GM10847 (cell line): ENCODE data around the gene CD69.

Experiments
- POLR2A ChIP-seq: IDR thresholded peaks from 2 replicates; pipeline ENCODE4 v1.6.1; 2011; ENCODE audit not compliant: insufficient read length; ENCODE audit errors: extremely low read depth

The CD69 gene

DNA sequence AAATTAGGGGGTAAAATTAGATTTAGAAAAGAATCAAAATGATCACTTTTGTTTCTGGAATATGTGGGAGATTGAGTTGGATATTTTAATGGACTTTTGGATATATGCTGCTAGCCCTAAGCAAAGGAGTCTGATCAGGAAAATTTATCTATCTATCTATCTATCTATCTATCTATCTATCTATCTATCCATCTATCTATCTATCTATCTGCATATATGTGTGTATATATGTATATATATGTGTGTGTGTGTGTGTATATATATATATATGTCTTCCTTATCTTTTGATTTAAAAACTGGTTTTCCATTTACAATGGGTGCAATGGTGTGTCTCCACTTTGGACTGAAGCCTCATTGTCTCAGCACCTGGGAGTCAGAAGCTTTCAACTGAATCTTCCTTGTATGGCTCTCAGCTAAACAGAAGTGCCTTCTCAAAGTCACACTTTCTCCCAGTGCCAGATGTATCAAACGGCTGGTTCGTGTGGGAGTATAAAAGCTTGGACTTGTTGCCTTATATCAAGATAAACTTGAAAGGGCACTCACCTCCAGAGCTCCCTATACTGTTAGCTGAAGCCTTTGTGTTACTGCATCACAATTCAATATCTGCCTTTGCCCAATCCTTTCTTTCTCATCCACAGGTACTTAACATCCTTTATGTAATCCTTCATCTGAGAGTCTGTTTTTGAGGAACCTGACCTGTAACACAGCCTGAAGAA lies 31.6 kb upstream of the CD69 start:
- TF ChIP-seq POLR2A, result no peak

DNA sequence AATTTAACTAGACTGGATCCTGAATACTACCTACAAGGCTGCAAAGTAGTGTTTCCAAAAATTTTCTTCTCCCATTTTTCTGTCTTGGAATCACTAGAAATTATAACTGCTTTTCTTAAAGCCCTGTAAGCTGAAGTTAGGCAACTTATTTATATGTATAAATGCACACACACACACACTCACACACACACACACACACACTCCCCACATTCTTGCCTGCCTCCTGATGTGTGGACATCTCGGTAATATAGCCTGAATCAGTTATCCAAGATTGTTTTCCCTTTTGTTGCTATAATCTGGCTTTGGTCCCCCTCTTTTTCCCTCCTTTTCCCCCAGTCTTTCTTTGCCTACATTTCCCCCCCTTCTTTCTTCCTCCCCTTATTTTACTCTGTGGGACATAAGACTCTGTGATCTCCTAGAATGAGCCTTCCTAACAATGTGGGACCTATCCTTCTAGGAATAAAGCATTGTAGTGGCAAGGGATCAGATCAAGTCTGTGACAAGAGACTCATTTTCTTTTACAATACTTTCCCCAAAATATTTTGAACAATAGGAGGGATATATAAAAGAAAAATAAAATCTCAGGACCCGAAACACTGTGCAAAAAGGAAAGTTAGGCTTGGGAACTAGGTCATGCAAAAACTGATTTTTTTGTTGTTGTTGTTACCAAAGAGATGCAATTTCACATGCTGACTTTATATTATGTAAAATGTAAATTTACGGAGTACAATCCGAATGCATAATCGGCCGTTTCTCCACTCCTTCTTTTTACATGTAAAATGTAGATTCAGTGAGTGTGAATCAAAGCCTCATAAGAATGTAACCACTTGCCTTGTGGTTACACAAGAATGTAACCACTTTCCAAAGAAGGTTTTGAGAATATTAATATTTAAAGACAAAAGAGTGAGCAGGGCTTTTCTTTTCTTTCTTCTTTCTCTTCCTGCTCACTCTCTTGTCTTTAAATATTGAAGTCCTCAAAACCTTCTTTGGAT lies 26.3 kb upstream of the CD69 start:
- no peak for TF ChIP-seq POLR2A

DNA sequence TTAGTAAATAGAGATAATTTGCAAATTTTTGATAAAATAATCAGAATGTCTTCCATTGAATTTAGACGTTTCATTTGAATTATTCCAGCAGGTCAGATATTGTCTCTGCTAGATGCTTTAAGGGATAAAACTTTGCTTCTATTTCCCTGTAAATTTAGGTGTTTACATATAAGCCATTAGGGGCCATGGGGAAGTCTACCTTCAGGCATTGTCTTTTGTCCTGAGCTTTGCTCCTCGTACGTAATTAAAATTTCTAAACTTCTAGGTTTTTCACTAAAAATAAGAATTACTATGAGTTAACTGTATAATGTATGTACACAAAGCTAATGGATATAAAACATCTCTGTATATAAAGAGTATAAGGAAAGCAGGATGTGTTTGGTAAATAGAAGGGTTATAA lies 24.1 kb upstream of the CD69 start:
- TF ChIP-seq POLR2A, result no peak

DNA sequence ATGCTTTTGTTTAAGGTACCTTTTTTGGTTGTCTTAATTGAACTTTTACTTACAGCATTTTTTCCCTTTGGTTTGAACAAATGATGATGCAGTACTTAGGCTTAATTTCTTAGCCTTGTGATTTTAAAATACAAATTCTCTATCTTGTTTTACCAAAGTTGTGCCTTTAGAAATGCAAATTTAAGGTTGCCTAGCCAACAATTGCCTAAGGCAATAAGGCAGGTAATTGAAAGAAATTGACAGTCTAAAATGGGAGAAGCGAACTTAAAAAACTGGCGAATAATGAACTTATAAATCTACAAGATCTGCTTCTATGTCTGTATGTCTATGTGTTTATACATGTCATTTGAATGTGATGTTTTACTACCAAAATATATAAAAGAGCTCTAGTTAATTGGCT lies 23.6 kb upstream of the CD69 start:
- TF ChIP-seq POLR2A, result no peak

DNA sequence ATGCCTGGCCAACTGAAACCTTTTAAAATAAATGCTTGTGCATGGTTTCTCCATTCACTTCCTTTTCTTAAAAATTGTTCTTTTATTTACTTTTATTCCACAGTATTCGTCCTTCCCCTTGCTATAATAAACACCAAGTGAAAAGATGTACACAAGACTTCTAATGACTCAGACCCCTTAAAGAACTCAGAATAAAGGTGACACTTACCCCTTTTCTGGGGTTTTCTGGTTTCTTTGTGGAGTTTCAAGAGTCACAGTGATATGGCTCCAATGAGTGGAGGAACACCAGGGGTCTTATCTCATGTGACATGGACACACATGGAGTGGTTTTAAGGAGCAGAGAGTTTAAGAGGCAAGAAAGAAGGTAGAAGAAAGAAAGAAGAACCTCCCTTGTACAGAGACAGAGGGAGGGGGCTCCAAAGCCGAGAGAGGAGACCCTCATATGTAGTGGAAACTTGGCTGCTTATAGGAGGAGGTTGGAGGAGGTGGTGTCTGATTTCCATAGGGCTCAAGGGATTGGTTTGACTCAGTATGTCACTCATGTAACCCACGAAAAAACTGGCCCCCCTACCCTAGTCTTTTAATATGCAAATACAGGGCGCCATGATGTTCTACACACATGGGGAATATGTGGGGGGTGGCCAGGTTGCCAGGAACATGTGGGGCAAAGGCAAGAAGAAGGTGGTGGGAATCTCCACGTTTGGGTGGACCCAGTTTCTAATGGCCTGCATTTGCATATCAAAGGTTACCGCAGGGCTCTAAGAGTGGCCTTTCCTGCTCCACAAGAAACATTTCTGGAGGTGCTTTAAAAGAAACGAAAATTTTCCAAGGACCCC lies 22.1 kb upstream of the CD69 start:
- no peak for TF ChIP-seq POLR2A

DNA sequence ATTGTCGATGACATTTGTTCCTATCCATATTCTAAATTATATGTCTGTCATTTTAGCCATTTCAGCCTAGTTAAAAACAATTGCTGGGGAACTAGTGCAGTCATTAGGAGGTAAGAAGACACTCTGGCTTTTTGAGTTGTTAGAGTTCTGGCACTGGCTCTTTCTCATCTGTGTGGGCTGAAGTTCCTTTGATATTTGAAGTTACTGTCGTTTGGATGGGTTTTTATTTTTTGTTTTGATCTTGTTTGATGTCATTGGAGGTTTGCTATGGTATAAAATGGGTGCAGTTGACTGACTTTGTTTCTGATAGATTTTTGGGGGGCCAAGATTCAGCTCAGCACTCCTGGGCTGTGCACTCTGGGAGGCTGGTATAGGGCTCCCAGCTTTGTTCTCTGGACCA lies 20.7 kb upstream of the CD69 start:
- TF ChIP-seq POLR2A, result no peak

DNA sequence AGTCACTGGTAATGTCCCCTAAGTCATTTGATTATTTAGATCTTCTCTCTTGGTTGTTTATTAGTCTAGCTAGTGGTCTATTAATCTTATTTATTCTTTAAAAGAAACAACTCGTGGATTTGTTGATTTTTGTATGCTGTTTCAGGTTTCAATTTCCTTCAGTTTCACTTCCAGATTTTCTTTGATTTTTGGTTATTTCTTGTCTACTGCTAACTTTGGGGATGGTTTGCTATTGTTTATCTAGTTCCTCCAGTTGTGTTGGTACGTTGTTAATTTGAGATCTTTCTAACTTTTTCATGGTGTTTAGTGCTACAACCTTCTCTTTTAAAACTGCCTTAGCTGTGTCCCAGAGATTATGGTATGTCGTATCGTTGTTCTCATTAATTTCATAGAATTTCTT lies 18.5 kb upstream of the CD69 start:
- TF ChIP-seq POLR2A, result no peak

DNA sequence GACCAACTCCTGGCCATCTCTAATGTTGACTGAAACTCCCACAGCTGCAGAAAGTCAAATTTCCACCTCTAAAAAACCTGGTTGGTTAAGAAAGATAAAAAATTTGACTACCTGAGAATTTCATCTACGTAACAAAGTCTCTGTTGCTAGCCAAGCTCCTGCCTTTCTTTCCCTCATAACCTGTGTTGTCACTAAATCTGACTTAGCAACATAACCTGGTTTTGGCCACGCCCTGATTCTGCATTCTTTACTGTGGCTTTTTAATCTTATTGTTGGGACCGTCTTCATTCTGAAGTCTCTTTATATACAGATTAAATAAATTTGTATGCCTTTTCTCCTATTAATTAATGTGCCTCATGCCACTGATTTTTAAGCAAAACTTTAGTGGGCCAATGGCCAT lies 16.1 kb upstream of the CD69 start:
- TF ChIP-seq POLR2A, result no peak

DNA sequence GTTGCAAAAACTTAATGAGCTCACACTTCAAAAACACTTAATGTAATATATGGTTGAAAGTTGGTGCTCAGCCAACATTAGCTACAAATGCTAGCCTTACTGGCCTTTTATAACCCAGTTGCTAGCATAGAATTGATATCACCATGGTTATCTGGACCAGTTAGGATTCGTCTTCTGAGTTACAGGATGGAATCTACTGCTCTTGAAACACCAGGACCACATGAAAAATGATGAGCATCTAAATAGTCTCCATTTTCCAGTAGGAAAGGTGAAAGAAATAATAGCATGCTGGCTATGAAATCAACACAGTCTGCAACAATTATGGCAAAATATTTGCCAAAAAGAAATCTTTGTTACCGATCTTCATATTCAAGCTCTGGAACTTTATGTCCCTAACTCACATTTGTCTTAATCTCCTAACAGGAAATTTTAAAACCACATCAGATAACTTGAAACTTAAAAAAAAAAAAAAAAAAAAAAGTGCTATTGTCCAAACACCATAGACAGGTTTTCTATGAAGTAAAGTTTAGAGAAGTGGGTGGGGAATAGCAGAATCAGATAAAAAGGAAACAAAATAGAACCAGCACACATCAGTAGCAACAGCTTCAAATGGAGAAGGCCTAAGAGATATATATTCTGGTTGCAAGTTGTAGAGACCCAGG lies 12.6 kb upstream of the CD69 start:
- no peak for TF ChIP-seq POLR2A

DNA sequence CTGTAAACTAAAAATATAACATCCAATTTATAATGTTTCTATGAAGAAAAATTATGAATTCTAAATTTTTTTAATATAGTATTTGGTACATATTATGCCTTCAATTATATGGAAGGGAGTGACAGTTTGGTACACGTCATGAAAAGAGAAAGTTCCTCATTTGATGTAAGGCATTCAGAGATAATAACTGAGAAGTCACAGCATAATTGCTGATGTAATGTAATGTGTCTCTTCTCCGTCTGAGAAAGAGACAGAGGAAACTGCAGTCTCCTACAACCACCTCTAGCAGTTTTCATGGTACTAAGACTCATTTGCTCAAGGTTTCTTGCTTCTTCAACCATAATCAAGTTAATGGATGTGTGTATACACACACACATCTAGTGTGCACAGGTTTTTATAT lies 2.3 kb upstream of the CD69 start:
- TF ChIP-seq POLR2A, result no peak

DNA sequence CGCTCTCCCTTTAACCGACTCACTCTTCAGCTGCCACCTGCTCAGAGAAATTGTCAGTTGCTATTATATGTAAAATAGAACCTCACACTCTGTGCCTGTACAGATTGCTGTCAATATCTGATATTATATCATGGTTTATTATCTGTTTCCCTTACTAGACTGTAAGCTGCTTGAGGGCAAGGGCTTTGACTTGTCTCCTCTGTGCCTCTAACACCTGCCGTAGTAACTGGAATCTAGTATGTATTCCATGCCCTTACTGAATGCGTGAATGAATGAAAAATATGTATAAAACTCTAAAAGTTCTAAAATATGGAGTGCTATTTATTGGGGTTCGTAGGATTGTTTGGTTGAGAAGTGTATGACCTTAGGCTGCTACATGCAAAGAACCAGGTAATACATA lies 1.7 kb upstream of the CD69 start:
- no peak for TF ChIP-seq POLR2A

DNA sequence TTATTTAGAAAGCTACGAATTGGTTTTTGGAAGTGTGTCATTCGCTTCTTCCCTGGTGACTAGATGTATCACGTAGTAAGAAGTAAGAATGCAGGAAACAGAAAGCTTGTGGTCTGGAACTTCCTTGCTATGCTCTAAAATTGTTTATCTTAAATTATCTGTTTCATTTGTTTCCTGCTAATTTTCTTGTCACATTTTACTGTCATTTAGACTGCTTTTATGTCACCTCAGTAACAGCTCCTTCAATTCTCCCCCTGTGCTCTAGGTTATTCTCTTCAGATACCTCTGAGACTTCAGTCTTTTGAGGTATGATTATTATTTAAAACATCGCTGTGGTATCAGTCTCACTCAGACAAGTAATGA lies 699 bp upstream of the CD69 start:
- TF ChIP-seq POLR2A, result no peak

DNA sequence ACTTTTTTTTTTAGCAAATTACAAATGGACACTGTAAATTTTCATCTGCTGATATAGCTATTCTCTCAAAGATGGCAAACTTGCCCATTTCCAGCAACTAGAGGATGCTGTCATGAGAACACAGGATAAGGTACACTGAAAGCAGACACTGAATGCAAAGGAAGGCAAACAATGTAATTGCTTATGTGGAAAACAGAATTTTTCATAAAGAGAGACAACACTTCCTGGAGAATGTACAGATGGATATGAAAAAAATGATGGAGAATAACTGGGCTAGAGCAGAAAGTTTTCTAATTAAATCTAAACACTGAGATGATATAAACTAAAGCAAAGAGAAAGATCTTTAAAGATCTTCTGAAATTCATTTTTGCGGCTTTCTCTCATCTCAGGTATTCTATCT lies 581 bp downstream of the CD69 start:
- TF ChIP-seq POLR2A, result no peak

DNA sequence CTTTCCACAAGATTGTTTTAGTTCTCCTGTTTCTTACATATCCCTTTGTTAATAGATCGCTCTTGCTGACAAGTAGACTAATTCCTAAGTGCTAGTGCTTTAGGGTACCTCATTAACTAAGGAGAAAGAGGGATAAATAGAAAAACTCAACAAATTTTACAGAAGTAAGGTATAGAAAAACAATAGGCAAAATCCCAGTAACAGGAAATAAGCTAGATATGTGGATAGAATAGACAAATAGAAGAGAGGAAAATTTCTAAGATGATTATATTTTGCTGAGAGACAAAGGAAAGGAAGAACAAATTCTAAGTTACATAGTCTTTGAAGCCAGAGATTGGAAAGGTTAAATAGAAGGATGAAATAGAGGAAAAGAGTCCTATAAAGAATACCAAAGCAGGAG lies 1.0 kb downstream of the CD69 start:
- TF ChIP-seq POLR2A, result no peak

DNA sequence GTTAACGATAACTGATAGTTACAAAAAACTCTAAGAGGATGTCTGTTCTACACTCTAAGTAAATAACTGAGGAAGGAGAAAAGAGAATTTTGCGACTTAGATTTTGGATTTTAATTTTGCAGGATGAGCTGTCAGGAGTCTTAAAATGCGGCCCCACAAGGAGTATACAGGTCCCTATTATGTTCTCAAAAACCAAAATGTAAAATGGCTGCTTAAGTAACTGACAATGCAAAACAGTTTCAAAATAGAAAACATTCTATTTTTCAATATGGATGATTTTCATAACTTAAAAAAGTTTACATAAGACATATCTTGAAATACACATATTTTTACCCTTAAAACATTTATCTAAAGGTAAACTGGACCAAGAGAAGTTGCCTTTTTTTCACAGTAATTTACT lies 2.6 kb downstream of the CD69 start:
- no peak for TF ChIP-seq POLR2A
